Liver (tissue), 9 donors: Measurements from ENCODE around the gene GAS6. TPM values are rescaled to one million over a fixed set of nuclear protein-coding genes. Genes with fewer than 3 reads are reported as not detected.
A peak's percentile ranks its signal among the peaks of the same experiment; 100 is the strongest.

Experiments
- DNase-seq: peaks from one replicate; pipeline ENCODE4 v3.0.0-alpha.2; 2017; ENCODE audit warnings: low spot score
- H3K27ac ChIP-seq, 2 donors: one replicate each; pipeline ENCODE4 v1.7.0; 2013; ENCODE audit warnings: inconsistent platforms in 2 of 2, low read length in 2 of 2, control low read depth in 1 of 2, low read depth in 1 of 2, mild to moderate bottlenecking in 1 of 2
- H3K27me3 ChIP-seq, 4 donors: one replicate each; pipeline versions ENCODE4 v1.6.1 to v1.7.0; 2013; ENCODE audit warnings: low read length in 3 of 4, inconsistent platforms in 1 of 4, mild to moderate bottlenecking in 1 of 4, moderate library complexity in 1 of 4; ENCODE audit not compliant: control insufficient read depth in 4 of 4, insufficient read depth in 4 of 4
- H3K36me3 ChIP-seq, 4 donors: one replicate each; pipeline versions ENCODE4 v1.6.1 to v1.7.0; 2013; ENCODE audit warnings: low read length in 3 of 4, mild to moderate bottlenecking in 3 of 4, low read depth in 1 of 4, moderate library complexity in 1 of 4; ENCODE audit not compliant: control insufficient read depth in 4 of 4, insufficient read depth in 3 of 4
- H3K4me1 ChIP-seq, 4 donors: one replicate each; pipeline versions ENCODE4 v1.6.1 to v1.7.0; 2013; ENCODE audit warnings: low read length in 3 of 4, mild to moderate bottlenecking in 3 of 4, moderate library complexity in 1 of 4; ENCODE audit not compliant: control insufficient read depth in 4 of 4, insufficient read depth in 4 of 4
- H3K4me3 ChIP-seq, 3 donors: one replicate each; pipeline versions ENCODE4 v1.6.1 to v1.7.0; 2013; ENCODE audit warnings: low read length in 3 of 3, control low read depth in 1 of 3, low read depth in 1 of 3, mild to moderate bottlenecking in 1 of 3
- H3K9ac ChIP-seq, 2 donors: one replicate each; pipeline ENCODE4 v1.7.0; 2013; ENCODE audit warnings: low read length in 2 of 2, mild to moderate bottlenecking in 2 of 2, moderate library complexity in 2 of 2, control low read depth in 1 of 2, low read depth in 1 of 2
- H3K9me3 ChIP-seq, 4 donors: one replicate each; pipeline versions ENCODE4 v1.6.1 to v1.7.0; 2013; ENCODE audit warnings: low read length in 3 of 4; ENCODE audit not compliant: control insufficient read depth in 4 of 4
- ATF3 ChIP-seq: IDR thresholded peaks from 2 replicates; pipeline ENCODE4 v1.6.1; 2016; ENCODE audit warnings: antibody characterized with exemption
- CTCF ChIP-seq: fragments of 150-350 bp; IDR thresholded peaks from 2 replicates; pipeline ENCODE4 v1.5.1; 2017; ENCODE audit warnings: improper control_type of control experiment, low read depth, low read length; ENCODE audit not compliant: missing input control
- EGR1 ChIP-seq, 2 donors: IDR thresholded peaks; 2 replicates each; pipeline ENCODE4 v1.6.1; 2016 to 2018; ENCODE audit warnings: antibody characterized with exemption in 2 of 2, low read depth in 2 of 2
- FOXA1 ChIP-seq: IDR thresholded peaks from 2 replicates; pipeline ENCODE4 v1.6.1; 2016; ENCODE audit warnings: antibody characterized with exemption
- FOXA2 ChIP-seq: IDR thresholded peaks from 2 replicates; pipeline ENCODE4 v1.6.1; 2016; ENCODE audit warnings: antibody characterized with exemption
- GABPA ChIP-seq, 2 donors: IDR thresholded peaks in 1 of 2; conservative IDR thresholded peaks in 1 of 2; 2 replicates each; pipeline ENCODE4 v1.6.1; 2016; ENCODE audit warnings: antibody characterized with exemption in 2 of 2, mild to moderate bottlenecking in 1 of 2, moderate library complexity in 1 of 2
- HNF4A ChIP-seq, 2 donors: conservative IDR thresholded peaks; 2 replicates each; pipeline ENCODE4 v1.6.1; 2016; ENCODE audit warnings: antibody characterized with exemption in 2 of 2, mild to moderate bottlenecking in 2 of 2
- HNF4G ChIP-seq: IDR thresholded peaks from 2 replicates; pipeline ENCODE4 v1.6.1; 2016; ENCODE audit warnings: antibody characterized with exemption
- JUND ChIP-seq, 2 donors: IDR thresholded peaks; 2 replicates each; pipeline ENCODE4 v1.6.1; 2016; ENCODE audit warnings: antibody characterized with exemption in 2 of 2
- MAX ChIP-seq: IDR thresholded peaks from 2 replicates; pipeline ENCODE4 v1.6.1; 2016; ENCODE audit warnings: antibody characterized with exemption
- NR2F2 ChIP-seq: IDR thresholded peaks from 2 replicates; pipeline ENCODE4 v1.6.1; 2016; ENCODE audit warnings: antibody characterized with exemption
- RAD21 ChIP-seq, 2 donors: IDR thresholded peaks; 2 replicates each; pipeline ENCODE4 v1.6.1; 2016; ENCODE audit warnings: antibody characterized with exemption in 2 of 2, mild to moderate bottlenecking in 2 of 2
- REST ChIP-seq: IDR thresholded peaks from 2 replicates; pipeline ENCODE4 v1.6.1; 2016; ENCODE audit warnings: antibody characterized with exemption, mild to moderate bottlenecking
- RXRA ChIP-seq, 2 donors: IDR thresholded peaks; 2 replicates each; pipeline ENCODE4 v1.6.1; 2017 to 2018; ENCODE audit warnings: antibody characterized with exemption in 2 of 2, mild to moderate bottlenecking in 1 of 2
- SP1 ChIP-seq: IDR thresholded peaks from 2 replicates; pipeline ENCODE4 v1.6.1; 2018; ENCODE audit warnings: antibody characterized with exemption, mild to moderate bottlenecking
- TAF1 ChIP-seq: conservative IDR thresholded peaks from 2 replicates; pipeline ENCODE4 v1.6.1; 2016; ENCODE audit warnings: antibody characterized with exemption, mild to moderate bottlenecking
- YY1 ChIP-seq: IDR thresholded peaks from 2 replicates; pipeline ENCODE4 v1.6.1; 2016; ENCODE audit warnings: antibody characterized with exemption, mild to moderate bottlenecking
- ZBTB33 ChIP-seq: IDR thresholded peaks from 2 replicates; pipeline ENCODE4 v1.6.1; 2016; ENCODE audit warnings: antibody characterized with exemption
- WGBS: extraction: QIAGEN DNeasy Blood & Tissue Kit; methylation state at CpG from one replicate; pipeline ENCODE4 v1.1.7; 2013; 5-methylcytosine and 5-hydroxymethylcytosine counted together
- polyA plus RNA-seq, 2 donors: library from polyadenylated mRNA; stranded (reverse) in 1 of 2; unstranded in 1 of 2; fragments of 200-250 nt in 1 of 2; fragments of >200 nt in 1 of 2; fragmentation: Nextera tagmentation in 1 of 2; extraction: Ambion mirVana in 1 of 2; gene quantifications; one replicate each; pipeline versions ENCODE4 v1.2.1 to v1.2.3, GENCODE V29; 2013 to 2015
- total RNA-seq, 2 donors: library from RNA; depleted of rRNA; stranded (reverse); fragments of >200 nt; gene quantifications; one replicate each; pipeline ENCODE4 v1.2.3, GENCODE V29; 2014
- donor health status: healthy.
- donor health status: healthy.
- donor health status: healthy.
- donor health status: healthy.
- donor health status: healthy.

GAS6 gene
- total and polyA plus RNA-seq, 4 donors, result 2.5 to 30.2 (median 9.1) TPM

- peak overlapping the region in 1 of 2 donors; percentile 18 for H3K27ac ChIP-seq
- peak; percentile 33 for TF ChIP-seq NR2F2
- TF ChIP-seq YY1, result no peak
- peak; percentile 98 for TF ChIP-seq ZBTB33
- no peak for TF ChIP-seq RXRA (IDR thresholded peaks at IDR 0.05)
- H3K9ac ChIP-seq, result no peak overlapping the region
- 67% methylated on average over 42 of the region's 42 CpGs for WGBS
- DNase-seq, result no peak
- H3K27me3 ChIP-seq, result no peaks in the 10 kb centered on the region
- H3K4me1 ChIP-seq, result peaks cover 0 to 4% (median 2%) of the 10 kb centered on the region in 4 donors
- no peak overlapping the region for H3K4me3 ChIP-seq
- peaks cover 0 to 2% (median 0%) of the 10 kb centered on the region in 4 donors for H3K36me3 ChIP-seq
- H3K9me3 ChIP-seq, result no peaks in the 10 kb centered on the region
These were observed 48.5 kb downstream of the GAS6 start for GRCh38 chr13:113815151-113816058.

- H3K27me3 ChIP-seq, result no peaks in the 10 kb centered on the region
- peaks cover 0 to 4% (median 2%) of the 10 kb centered on the region in 4 donors for H3K4me1 ChIP-seq
- H3K4me3 ChIP-seq, result no peak overlapping the region
- TF ChIP-seq FOXA2 (no peak), JUND (IDR thresholded peaks at IDR 0.05) (no peak), FOXA1 (no peak), NR2F2 (no peak), GABPA (IDR thresholded peaks at IDR 0.05 in 1 of 2, conservative IDR thresholded peaks at IDR 0.05 in 1 of 2) (no peak), ATF3 (no peak), RXRA (IDR thresholded peaks at IDR 0.05) (no peak), YY1 (no peak), HNF4A (conservative IDR thresholded peaks at IDR 0.05) (no peak), ZBTB33 (no peak), SP1 (no peak), REST (no peak), RAD21 (IDR thresholded peaks at IDR 0.05) (no peak), CTCF (no peak), EGR1 (IDR thresholded peaks at IDR 0.05; ENCODE audit: low read depth in 2 of 2) (no peak), MAX (no peak), HNF4G (no peak), TAF1 (no peak)
- H3K36me3 ChIP-seq, result no peaks in the 10 kb centered on the region
- H3K27ac ChIP-seq, result no peak overlapping the region
- DNase-seq, result no peak
- H3K9me3 ChIP-seq, result peaks cover 0 to 1% (median 0%) of the 10 kb centered on the region in 4 donors
- 78% methylated on average over 11 of the region's 11 CpGs for WGBS
- no peak overlapping the region for H3K9ac ChIP-seq
These were observed 49.4 kb downstream of the GAS6 start for GRCh38 chr13:113814435-113814821.
